ENCODE measurements around the gene CHRNE.
"Not testable (repeated sequence)": the region's sequence is repeated elsewhere in the genome, so short reads cannot be mapped to it uniquely, and the experiment has no call there.

The CHRNE gene

GRCh38 chr17:4939796-4940554 is 37.1 kb upstream of the CHRNE start, which contains the start of the genes RNF167 and SLC25A11:
Gene RNF167, plus strand, starts transcription at chr17:4940268. Its CDS starts 642 bp downstream, at chr17:4940910.
Gene SLC25A11, minus strand, starts transcription at chr17:4940046. Its CDS starts 136 bp downstream, at chr17:4939910.
- DNase-seq, result peak; percentile 100

GRCh38 chr17:4939546-4939795 is 36.6 kb upstream of the CHRNE start:
- DNase-seq, result no peak

GRCh38 chr17:4938688-4939545 is 36.0 kb upstream of the CHRNE start:
- no peak for DNase-seq

GRCh38 chr17:4938069-4938491 is 35.2 kb upstream of the CHRNE start:
- DNase-seq, result no peak

GRCh38 chr17:4937553-4937952 is 34.7 kb upstream of the CHRNE start:
- no peak for DNase-seq

GRCh38 chr17:4936436-4936835 is 33.5 kb upstream of the CHRNE start:
- DNase-seq, result no peak

- no peak for DNase-seq
Observed at GRCh38 chr17:4935650-4936049, 32.8 kb upstream of the CHRNE start.

- DNase-seq, result peak; percentile 53
Observed at GRCh38 chr17:4934173-4934979, 31.5 kb upstream of the CHRNE start.

- DNase-seq, result no peak
Observed at GRCh38 chr17:4933646-4934045, 30.7 kb upstream of the CHRNE start.

GRCh38 chr17:4932756-4933155 is 29.9 kb upstream of the CHRNE start:
- DNase-seq, result no peak

- DNase-seq, result no peak
Observed at GRCh38 chr17:4931963-4932362, 29.1 kb upstream of the CHRNE start, which contains the start of gene GP1BA. Gene GP1BA, plus strand, starts transcription at chr17:4932277. Its CDS starts 328 bp downstream, at chr17:4932605.

GRCh38 chr17:4928881-4929280 is 26.0 kb upstream of the CHRNE start:
- DNase-seq, result no peak

GRCh38 chr17:4926577-4927335 is 23.9 kb upstream of the CHRNE start:
- not testable (repeated sequence) for DNase-seq

GRCh38 chr17:4921320-4921719 is 18.4 kb upstream of the CHRNE start:
- DNase-seq, result no peak

- no peak for DNase-seq
Observed at GRCh38 chr17:4920351-4921048, 17.6 kb upstream of the CHRNE start.

- DNase-seq, result no peak
Observed at GRCh38 chr17:4919511-4920047, 16.7 kb upstream of the CHRNE start.

GRCh38 chr17:4914551-4914950 is 11.7 kb upstream of the CHRNE start:
- DNase-seq, result not testable (repeated sequence)

GRCh38 chr17:4913994-4914393 is 11.1 kb upstream of the CHRNE start:
- peak; percentile 23 for DNase-seq

- DNase-seq, result peak; percentile 90
Observed at GRCh38 chr17:4908711-4909496, 6.0 kb upstream of the CHRNE start.

GRCh38 chr17:4908301-4908700 is 5.4 kb upstream of the CHRNE start:
- DNase-seq, result peak; percentile 16
